Colon (tissue), 2 donors: ENCODE data around the gene IL18RAP.

ENCODE experiments used
- FAIRE-seq: peaks from 2 replicates; lab custom pipeline; 2012; peaks lifted over from hg19 to GRCh38; lab: Jason Lieb, UNC
- donor health status: control.
- donor health status: control.

Gene IL18RAP

DNA sequence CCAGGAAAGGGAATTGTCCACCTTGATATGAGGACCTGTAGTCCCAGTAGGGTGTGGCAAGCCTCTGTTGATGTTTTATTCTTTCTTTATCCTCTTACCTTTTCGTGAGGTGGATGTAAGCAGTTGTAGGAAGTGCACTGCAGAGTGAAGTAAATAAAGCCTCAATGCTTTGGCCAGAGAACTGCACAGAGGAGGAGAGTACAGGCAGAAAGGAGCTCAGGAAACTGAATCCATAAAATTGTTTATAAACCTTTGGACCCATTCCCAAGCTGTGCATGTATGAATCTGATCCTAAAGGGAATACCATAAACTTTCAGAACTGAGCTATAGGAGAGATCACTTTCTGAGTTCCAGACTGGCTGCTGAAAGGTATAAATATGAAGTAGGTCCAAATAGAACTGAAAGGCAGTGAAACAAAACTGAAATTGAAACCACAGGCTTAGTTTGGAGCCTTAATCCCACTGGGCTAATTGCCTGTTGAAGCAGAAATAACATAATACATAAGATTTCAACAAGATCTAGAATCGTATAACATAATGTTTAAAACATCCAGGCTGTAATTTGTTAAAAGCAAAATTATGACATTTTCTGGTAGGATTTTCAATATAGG, 32.2 kb downstream of the IL18RAP start:
- no peak for FAIRE-seq

- FAIRE-seq = no peak
These were observed 37.5 kb downstream of the IL18RAP start for GRCh38 chr2:102460467-102460866.

GRCh38 chr2:102461188-102461587, 38.2 kb downstream of the IL18RAP start:
- FAIRE-seq = no peak

DNA sequence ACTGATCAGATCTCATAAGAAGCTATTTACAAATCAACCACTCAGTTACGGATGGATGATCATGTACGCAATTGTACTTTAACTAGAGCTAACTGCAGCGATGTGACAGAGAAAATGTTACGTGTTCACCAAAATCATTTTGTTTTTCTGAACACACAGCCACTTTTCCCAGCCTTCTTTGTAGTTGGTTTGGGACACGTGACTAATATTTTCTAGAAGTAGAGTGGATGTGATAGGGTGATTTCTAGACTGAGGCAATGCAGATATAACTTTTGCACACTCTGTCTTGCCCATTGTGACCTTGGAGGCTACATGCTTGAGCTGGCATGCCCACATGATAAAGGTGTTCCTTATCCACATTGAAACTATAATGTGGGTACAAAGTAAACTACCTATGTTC, 40.2 kb downstream of the IL18RAP start:
- no peak for FAIRE-seq

GRCh38 chr2:102470168-102470567, 47.2 kb downstream of the IL18RAP start:
- no peak for FAIRE-seq

DNA sequence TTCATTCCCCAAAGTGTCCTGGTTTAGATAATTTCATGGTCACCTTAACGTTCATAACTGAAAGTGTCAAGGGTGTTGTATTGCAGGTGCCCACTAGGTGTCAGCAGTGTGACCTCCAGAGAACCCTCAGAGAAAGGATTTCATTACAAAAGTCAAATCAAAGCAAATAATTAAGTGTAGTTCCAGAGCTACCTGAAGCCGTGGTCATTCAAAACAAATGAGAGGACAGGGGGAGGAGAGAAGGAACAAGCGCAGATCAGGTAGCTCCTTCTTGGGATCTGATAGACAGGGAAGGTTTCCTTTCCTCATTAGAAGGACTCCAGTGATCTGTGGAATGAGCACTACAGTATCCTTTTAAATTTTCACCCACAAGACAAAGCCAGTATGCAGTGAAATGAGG, 50.1 kb downstream of the IL18RAP start, which contains the start of gene SLC9A4:
TSS of gene SLC9A4 (plus strand) at position 207 of the 400 bp plus-strand sequence. CDS start 534 bp downstream, outside the sequence.
- no peak for FAIRE-seq

- FAIRE-seq = no peak
These were observed 50.7 kb downstream of the IL18RAP start for GRCh38 chr2:102473631-102474030.

DNA sequence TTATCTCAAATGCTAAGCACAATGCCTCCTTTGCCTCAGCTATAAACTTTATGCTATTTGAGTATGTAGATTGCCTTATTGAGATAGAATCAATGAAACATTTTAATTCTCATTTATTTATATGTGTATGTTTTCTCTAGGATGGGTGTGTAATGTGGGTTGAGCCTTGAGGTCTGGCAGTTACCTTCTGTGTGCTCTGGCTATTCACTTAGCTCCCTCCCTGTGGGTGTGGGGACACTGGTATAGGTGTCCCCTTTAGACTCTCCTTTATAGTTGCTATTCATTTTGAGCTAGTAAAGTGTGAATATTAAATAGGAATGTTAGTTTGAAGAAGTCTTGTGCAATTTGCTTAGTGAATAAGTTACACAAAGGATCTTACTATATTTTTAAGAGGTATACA, 51.8 kb downstream of the IL18RAP start:
- no peak for FAIRE-seq

- FAIRE-seq = no peak
These were observed 55.9 kb downstream of the IL18RAP start for GRCh38 chr2:102478686-102479470.

- no peak for FAIRE-seq
These were observed 57.6 kb downstream of the IL18RAP start for GRCh38 chr2:102480285-102481195.

GRCh38 chr2:102481931-102482330, 59.0 kb downstream of the IL18RAP start:
- no peak for FAIRE-seq

- no peak for FAIRE-seq
These were observed 60.1 kb downstream of the IL18RAP start for GRCh38 chr2:102483086-102483485.

- FAIRE-seq = no peak
These were observed 61.5 kb downstream of the IL18RAP start for GRCh38 chr2:102484310-102485061.

DNA sequence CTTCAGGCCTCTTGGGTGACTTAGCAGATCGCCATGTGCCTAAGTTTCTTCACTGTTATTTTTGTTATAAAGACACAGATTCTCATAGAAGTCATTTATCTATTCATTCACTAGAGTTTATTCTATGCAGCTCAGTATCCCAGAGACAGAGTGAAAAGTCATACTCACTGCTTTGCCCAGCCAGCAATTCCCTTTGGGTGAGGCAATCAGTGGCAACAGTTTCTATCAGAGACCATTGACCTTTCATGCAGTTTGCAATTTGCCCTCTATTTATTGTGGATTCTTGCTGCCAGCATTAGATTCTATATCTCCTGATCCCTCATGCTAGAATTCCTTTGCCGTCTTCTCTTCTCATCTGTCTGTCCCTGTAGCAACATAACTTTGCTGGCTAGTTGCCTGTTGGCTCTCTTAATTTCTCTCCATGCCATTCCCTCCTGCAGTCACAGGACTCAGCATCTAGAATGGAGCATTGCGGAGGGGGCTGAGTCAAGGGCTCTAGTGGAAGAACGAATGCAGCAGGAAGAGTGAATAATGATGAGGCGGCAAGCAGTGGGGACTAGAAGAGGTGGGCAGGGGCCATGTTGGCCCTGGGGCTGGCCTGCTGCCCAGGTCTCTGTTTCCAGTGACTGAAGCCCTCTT, 62.3 kb downstream of the IL18RAP start:
- FAIRE-seq = no peak

GRCh38 chr2:102486941-102487702, 64.2 kb downstream of the IL18RAP start:
- no peak for FAIRE-seq

DNA sequence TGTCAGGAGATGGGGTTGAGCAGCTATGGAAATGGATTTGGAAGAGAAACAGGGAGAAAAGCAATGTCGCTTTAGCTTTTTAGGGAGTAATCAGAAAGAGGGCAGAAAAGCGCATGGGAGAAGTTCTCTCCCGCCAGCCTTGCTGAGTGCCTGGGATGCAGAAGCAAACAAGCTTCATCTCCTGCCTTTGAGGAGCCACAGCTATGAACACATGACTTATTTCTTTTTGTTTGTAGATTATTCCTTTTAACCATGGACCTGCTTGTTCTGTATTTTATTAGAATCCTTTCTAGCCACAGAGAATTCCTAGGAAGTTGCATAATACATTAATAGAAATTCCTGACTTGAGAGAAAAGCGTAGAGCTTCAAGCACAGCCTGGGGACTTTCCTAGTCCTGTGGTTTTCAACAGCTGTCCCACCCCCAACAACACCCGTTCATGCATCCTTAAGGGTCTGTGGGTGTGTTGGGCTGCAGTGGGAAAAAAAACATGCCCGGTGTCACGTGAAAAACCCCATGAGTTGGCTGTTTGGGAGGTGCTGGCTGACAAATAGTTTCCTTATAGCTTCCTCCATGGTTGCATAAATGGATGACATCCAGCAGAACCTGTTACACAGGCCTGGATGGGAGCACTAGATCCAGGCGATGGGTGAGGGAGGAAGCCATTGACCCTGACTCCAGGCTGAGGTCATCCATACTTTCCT, 65.0 kb downstream of the IL18RAP start:
- FAIRE-seq = no peak

GRCh38 chr2:102489646-102490045, 66.7 kb downstream of the IL18RAP start:
- no peak for FAIRE-seq

DNA sequence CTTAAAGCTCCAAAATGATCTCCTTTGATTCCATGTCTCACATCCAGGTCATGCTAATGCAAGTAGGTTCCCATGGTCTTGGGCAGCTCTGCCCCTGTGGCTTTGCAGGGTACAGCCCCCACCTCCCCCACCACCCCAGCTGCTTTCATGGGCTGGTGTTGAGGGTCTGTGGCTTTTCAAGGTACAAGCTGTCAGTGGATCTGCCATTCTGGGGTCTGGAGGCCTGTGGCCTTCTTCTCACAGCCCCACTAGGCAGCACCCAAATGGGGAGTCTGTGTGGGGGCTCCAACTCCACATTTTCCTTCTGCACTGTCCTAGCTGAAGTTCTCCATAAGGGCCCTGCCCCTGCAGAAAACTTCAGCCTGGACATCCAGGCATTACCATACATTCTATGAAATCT, 69.0 kb downstream of the IL18RAP start:
- FAIRE-seq = no peak

DNA sequence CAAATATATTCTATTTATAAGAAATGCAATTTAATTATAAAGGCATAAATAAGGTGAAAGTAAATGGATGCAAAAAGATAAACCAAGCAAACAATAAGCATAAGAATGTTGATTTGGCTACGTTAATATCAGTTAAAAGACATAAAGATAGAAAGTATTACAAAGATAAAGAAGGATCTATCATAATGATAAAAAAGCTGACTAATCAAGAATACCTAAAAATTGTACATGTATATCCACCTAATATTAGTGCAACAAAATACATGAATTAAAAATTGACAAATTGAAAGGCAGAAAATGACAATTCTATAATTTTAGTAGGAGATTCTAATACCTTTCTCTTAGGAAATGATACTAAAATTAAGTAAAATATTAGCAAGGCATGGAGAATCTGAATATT, 71.6 kb downstream of the IL18RAP start:
- no peak for FAIRE-seq

DNA sequence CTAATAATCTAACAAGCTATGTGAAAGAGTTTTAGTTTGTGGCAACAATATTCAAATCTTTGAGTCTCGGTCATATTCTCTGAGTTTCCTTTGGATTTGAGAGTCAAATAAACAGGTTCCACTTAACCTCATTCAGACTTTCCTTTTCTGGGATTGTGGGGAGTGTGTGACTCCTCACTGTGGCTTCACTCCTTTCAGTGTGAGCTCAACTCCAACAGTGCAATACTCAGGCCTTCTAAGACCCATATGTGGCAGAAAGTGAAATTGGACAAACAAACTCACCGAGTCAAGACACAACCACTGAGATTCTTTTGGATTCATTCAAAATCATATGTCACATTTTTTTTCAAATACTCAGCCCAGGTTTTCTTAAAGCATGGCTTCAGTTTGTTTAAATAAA, 75.5 kb downstream of the IL18RAP start:
- no peak for FAIRE-seq
